ENCODE data around the gene LAPTM5. TPM values are rescaled to one million over a fixed set of nuclear protein-coding genes. Genes with fewer than 3 reads are reported as not detected.

LAPTM5 gene
- total RNA-seq, 1 experiment from 2014 or later: 0.15 TPM

- no peak overlapping the region for H2BK20ac ChIP-seq (ENCODE audit: low read depth, low read length, poor library complexity, severe bottlenecking)
These were observed 39.4 kb downstream of the LAPTM5 start for GRCh38 chr1:30718091-30718635.

More at GRCh38 chr1:30718091-30718635, 39.4 kb downstream of the LAPTM5 start:
- Histone ChIP-seq H3K14ac (ENCODE audit: insufficient read depth, low read length) (no peak overlapping the region), H3K56ac (ENCODE audit: insufficient read length, low read depth, low read length) (no peak overlapping the region), H3K9me3 (ENCODE audit: control insufficient read depth, low read depth, low read length) (no peaks in the 10 kb centered on the region), H3K23ac (ENCODE audit: insufficient read length, low read depth, low read length) (no peak overlapping the region), H2BK12ac (ENCODE audit: insufficient read length, low read depth, low read length) (no peak overlapping the region), H4K20me1 (ENCODE audit: control insufficient read depth, insufficient read depth, insufficient read length) (no peaks in the 10 kb centered on the region), H3K27ac (ENCODE audit: insufficient read length, low read depth, low read length) (no peak overlapping the region), H2AK5ac (ENCODE audit: insufficient read length, low read length) (no peak overlapping the region), H2BK15ac (ENCODE audit: low read depth, low read length) (no peak overlapping the region), H3K4me2 (ENCODE audit: insufficient read depth, insufficient read length, low read length) (peak overlapping the region; percentile 73), H3T11ph (ENCODE audit: low read length) (no peak overlapping the region), H3K79me2 (ENCODE audit: insufficient read depth, low read length) (no peaks in the 10 kb centered on the region), H3K18ac (ENCODE audit: insufficient read length, low read depth, low read length) (peak overlapping the region; percentile 72), H3K79me1 (ENCODE audit: insufficient read depth, low read depth, low read length, poor library complexity, severe bottlenecking) (no peaks in the 10 kb centered on the region), H3K27me3 (ENCODE audit: insufficient read depth, low read length) (no peaks in the 10 kb centered on the region), H4K5ac (ENCODE audit: insufficient read length, low read depth, low read length) (no peak overlapping the region), H3K9ac (ENCODE audit: extremely low read depth, insufficient read length, low read length) (no peak overlapping the region), H2BK5ac (ENCODE audit: insufficient read length, low read length) (no peak overlapping the region), H3K4me1 (ENCODE audit: insufficient read depth, low read length) (no peaks in the 10 kb centered on the region), H3K4ac (ENCODE audit: low read depth, low read length) (no peak overlapping the region), H4K8ac (replicated peaks; ENCODE audit: insufficient read length, low read depth, low read length) (no peak overlapping the region), H4K91ac (ENCODE audit: insufficient read length, low read depth, low read length) (no peak overlapping the region), H2BK120ac (ENCODE audit: low read depth, low read length, poor library complexity, severe bottlenecking) (no peak overlapping the region), H3K23me2 (ENCODE audit: insufficient read length, low read depth, low read length, poor library complexity, severe bottlenecking) (peaks cover 9% of the 10 kb centered on the region), H2AFZ (ENCODE audit: low read length) (no peak overlapping the region)
- Mint-ChIP-seq H3K9me3 (peaks cover 23 to 25% of the 10 kb centered on the region in 2 experiments), H3K4me1 (peaks cover 0 to 4% of the 10 kb centered on the region in 2 experiments; a peak in 1 of 4 replicates), H3K27me3 (ENCODE audit: low read depth) (peaks cover 11% of the 10 kb centered on the region), H3K36me3 (ENCODE audit: insufficient read depth in 1 of 3, low read depth in 3 of 3) (peaks cover 4 to 14% (median 9%) of the 10 kb centered on the region in 3 experiments; a peak in 5 of 7 replicates), H3K27ac (peak overlapping the region in 1 of 3 experiments; percentile 91; a peak in 3 of 7 replicates), H3K4me3 (peak overlapping the region; percentile 68 to 82)
- DNase-seq: peak; percentile 99
- WGBS (ENCODE audit: extremely low coverage, insufficient read length, low lambda C conversion rate): no CpG with 5 or more reads among the region's 50 CpGs
- TF ChIP-seq CTCF (conservative IDR thresholded peaks at IDR 0.05): no peak
